RKO (cell line): ENCODE results near the gene ARL15.
A peak's percentile ranks its signal among the peaks of the same experiment; 100 is the strongest.
"Not testable (repeated sequence)": the region's sequence is repeated elsewhere in the genome, so short reads cannot be mapped to it uniquely, and the experiment has no call there.

Experiments
- DNase-seq: peaks from one replicate; pipeline ENCODE4 v3.0.0-alpha.2; 2016; ENCODE audit warnings: low spot score

Gene ARL15

DNA sequence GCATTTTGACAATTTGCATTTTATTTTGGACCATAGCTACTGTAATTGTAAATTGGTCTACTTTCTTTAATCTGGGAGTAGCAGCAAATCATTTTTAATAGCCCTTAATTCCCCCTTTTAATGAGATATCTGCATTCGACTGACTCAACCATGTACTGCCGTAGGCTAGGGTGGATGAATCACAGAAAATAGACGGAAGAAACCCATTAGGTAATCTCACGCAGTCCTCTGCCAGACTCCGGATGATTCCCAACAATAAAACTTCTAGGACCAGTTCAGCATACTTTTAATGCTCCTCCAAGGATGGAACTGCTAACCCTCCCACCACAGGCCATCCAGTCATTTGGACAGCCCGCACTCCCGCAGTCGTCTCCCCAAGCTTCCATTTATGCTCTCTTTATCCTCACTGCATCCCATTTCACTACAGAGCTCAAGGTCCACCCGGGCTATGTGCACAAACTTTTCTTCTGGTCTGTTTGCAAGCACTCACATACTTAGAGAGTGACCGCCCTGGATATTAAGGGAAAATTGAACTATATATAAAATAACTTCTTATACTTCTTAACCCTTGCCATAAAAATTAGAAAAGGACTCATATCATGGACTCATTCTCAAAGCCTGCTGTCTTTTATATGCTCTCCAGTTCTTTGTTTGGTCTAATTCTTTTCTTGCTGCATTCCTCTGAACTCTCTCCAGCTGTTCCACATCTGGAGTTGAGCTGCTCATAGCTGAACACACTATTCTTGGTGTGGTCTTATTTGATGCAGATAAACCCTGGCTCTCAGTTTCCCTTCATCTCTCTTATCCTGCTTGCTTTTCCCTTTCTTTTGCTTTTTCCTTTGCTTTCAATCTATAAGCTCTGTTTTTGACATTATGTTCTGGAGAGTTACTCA is 326.6 kb downstream of the ARL15 start:
- DNase-seq = no peak

GRCh38 chr5:53982319-53982718 is 328.1 kb downstream of the ARL15 start:
- DNase-seq = not testable (repeated sequence)

DNA sequence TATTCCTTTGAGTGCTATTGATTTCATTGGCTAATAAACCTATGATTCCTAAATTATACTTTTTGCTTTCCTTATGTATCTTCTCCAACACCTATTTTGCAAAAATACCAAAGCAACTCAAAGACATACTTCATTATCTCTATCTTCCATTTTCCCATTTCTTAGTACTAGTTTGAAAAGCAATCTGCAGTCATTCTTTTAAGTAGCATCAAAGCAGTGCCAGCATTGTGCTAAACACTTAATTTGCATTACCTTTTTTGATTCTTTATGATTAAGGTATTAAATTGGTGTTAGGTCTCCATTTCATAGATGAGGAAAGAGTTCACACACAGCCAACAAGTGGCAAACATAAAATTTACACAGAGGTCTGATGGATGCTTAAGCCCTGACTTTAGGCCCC is 330.3 kb downstream of the ARL15 start:
- no peak for DNase-seq

GRCh38 chr5:53974021-53974420 is 336.4 kb downstream of the ARL15 start:
- no peak for DNase-seq

- DNase-seq = no peak
These were observed 338.1 kb downstream of the ARL15 start for GRCh38 chr5:53972314-53972713.

- no peak for DNase-seq
These were observed 338.8 kb downstream of the ARL15 start for GRCh38 chr5:53971551-53971950.

GRCh38 chr5:53971131-53971530 is 339.2 kb downstream of the ARL15 start:
- no peak for DNase-seq

DNA sequence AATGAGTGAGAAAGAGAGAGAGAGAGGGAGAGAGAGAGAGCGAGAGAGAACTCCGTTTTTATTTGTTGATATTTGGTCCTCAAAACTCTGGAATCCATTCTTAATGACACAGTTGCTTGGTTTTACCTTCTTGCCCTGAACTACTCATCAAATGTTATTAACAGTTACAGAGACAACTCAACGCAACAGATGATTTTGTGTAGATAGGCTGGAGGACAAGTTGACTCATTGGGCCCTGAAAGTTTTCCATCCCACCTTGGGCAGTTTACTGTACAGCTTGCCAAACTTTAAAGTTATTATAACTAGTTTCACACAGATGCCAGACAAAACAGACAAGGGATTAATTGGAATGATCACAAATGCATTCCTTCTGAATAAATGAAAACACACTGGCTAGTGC is 339.9 kb downstream of the ARL15 start:
- no peak for DNase-seq

DNA sequence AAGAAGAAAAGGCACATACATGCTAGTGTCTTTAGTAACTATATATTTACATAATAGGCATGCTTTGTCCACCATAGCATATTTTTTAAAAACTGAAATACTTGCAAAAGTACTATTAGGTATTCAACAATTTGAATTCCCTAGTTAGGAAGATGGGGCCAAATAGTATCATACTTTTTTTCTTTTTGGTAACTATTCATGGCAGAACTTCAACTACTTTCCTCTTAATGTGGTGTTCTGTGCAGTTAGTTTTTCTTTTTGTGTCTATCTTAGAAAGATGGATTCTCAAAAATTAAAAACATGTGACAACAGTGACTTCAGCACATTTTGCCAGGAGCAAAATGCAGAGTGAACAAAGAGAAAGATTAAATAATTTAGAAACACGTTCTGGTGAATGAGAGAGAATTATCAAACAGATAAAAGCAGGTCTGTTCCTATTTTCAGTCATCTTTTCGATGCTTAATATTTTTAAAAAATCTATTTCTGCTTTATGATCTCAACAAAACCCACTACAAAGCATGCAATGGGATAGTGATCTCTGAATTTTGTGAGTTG is 341.1 kb downstream of the ARL15 start:
- DNase-seq = no peak

GRCh38 chr5:53965459-53965858 is 344.9 kb downstream of the ARL15 start:
- DNase-seq = no peak

DNA sequence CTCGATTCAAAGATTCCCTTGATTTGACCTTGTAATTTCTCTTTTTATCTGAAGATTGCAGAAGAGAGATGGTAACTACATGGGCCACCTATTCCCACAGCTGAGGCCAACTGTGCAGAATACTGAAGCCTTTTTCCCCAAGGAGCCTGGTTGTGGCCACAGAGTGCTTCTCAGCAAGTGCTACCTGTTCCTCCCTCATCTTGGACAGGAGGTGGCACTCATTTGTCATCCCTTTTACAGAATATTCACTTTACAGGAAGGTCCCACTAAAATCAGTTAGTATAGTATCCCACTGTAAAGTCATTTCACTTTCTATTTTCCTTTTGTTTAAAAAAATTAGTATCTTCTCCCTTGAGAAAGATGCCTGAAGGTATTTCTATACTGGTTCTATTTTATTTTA is 346.4 kb downstream of the ARL15 start:
- no peak for DNase-seq

GRCh38 chr5:53962306-53962705 is 348.1 kb downstream of the ARL15 start:
- no peak for DNase-seq

DNA sequence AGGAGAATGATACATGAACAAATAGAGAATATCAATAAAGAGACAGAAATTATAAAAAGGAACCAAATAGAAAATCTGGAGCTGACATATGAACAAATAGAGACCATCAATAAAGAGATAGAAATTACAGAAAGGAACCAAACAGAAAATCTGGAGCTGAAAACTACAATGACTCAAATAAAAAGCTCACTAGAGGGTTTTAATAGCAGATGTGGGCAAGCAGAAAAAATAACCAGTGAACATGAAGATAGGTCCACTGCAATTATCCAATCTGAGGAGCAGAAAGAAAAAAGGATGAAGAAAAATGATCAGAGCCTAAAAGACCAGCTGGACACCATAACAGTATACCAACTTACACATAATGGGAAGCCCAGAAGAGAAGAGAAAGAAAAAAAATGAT is 353.7 kb downstream of the ARL15 start:
- DNase-seq = no peak

GRCh38 chr5:53956196-53956595 is 354.2 kb downstream of the ARL15 start:
- DNase-seq = no peak

- DNase-seq = no peak
These were observed 359.8 kb downstream of the ARL15 start for GRCh38 chr5:53950621-53951020.

DNA sequence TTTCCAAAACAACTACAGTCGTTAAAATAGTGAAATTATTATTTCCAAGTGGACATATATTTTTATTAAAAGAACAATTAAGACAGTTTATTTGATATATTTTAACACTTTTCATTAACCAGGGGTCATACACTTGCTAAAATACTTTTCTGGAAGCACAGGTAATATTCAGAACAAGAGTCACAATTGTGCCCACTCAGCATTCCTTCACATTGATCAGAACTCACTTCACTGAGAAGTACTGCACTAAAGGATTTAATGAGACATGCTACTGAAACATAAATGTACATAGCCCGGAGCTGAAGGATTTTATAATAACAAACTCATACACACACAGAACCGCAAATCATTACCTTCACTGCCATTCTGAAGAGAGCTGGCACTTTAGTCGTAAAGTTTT is 361.8 kb downstream of the ARL15 start:
- DNase-seq = no peak

GRCh38 chr5:53946405-53947100 is 363.8 kb downstream of the ARL15 start:
- DNase-seq = no peak

GRCh38 chr5:53944981-53945380 is 365.4 kb downstream of the ARL15 start:
- DNase-seq = peak; percentile 54

- no peak for DNase-seq
These were observed 366.4 kb downstream of the ARL15 start for GRCh38 chr5:53943938-53944337.

GRCh38 chr5:53942724-53943123 is 367.6 kb downstream of the ARL15 start:
- DNase-seq = no peak

DNA sequence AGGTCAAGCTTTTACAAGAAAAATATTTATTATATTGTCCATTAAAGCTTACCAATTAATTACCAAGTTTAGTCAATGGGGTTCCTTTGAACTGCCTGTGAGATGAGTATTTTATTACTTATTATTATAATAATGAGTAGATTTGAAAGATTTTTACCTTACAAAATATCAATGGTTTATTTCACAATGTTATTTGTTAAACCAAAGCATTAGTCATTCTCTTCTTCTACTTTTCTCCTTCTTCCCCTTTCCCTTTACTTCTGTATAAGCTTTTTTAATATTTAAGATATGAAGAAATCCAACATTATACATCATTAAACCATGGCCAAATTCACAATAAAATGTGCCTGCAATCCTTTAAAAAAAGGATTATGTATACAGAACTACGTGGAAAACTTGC is 369.5 kb downstream of the ARL15 start:
- no peak for DNase-seq

DNA sequence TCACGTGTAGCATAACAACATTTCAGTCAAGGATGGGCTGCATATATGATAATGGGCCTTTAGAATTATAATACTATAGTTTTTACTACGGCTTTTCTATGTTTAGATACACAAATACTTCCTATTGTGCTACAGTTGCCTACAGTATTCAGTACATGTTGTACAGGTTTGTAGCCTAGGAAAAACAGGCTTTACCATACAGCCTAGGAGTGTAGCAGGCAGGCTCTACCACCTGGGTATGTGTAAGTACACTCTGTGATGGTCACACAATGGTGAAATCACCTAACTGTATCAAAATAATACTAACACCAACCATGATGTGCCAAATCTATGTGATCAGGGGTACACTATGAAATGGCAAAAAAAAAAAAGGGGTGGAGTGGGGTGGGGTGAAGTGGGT is 372.9 kb downstream of the ARL15 start:
- DNase-seq = no peak
